Left lobe of liver (tissue), 2 donors: ENCODE data around the gene MAP6D1. TPM values are rescaled to one million over a fixed set of nuclear protein-coding genes. Genes with fewer than 3 reads are reported as not detected.

ENCODE experiments used
- ATAC-seq: fragments of 200-7000 bp; cut with Tn5 transposase; one replicate; pipeline ENCODE4 v1.9.1; 2020; ENCODE audit warnings: mild to moderate bottlenecking, moderate library complexity
- DNase-seq: peaks from one replicate; pipeline ENCODE4 v3.0.0-alpha.2; 2020; ENCODE audit warnings: low spot score
- total RNA-seq: library from RNA; stranded (reverse); gene quantifications from one replicate; pipeline ENCODE4 v1.2.1, GENCODE V29; 2021
- donor health status: DM: no; HTN: no; CAD: no; lungs with moderate emphysema.
- donor health status: DM: no; HTN: yes; CAD: no.

MAP6D1 gene
- total RNA-seq, 1 donor from 2014 or later, result 0.65 TPM

DNA sequence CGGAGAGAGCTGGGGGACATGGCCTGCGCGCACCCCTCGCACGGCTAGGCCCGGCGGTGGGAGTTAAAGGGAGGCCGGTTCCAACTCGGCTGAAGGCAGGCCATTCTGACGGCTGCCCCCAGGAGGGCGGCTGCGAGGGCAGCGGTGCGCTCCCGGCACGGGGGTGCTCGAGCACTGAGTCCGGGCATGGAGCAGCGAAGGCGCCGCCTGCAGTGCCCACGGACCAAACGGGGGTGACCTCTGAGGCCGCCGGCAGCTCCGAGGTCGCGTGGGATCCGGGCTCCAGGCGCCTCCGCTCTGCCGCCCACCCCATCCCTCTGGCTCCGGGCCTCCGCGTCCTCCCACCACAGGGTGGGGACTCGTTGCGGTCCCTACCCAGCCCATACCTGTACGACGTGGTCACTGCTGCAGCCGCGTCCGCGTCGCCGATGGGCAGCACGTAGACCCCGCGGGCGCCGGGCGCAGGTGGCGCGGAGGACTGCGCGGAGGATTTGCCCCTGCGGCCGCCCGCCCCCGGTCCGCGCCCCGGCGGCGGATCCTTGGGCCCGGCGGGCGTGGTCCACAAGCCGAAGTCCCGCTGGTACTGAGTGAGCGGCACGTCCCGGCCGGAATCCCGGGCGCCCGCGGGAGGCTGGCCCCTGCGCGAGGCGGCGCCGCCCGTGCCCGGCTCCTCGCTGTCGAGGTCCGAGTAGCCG lies 469 bp downstream of the MAP6D1 start:
- DNase-seq (peak; percentile 45), ATAC-seq (peak; percentile 44)

DNA sequence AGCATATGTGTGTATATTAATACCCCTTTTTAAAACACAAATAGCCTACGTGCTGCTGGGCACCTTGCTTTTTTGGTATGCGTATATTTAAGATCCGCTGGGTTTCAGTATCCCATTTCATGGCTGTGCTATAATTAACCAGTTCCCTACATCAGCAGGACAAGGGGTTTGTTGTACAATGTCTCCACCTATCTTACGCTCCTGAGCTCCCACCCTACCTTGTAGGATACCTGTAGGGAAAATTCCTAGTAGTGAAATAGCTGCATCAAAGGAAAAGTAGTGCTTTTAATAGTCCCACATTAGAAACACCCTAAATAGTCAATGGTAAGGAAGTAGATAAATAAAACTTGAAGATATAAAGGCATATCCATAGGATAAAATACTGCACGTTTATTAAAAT lies 1.4 kb downstream of the MAP6D1 start:
- DNase-seq, result no peak
- ATAC-seq, result no peak

DNA sequence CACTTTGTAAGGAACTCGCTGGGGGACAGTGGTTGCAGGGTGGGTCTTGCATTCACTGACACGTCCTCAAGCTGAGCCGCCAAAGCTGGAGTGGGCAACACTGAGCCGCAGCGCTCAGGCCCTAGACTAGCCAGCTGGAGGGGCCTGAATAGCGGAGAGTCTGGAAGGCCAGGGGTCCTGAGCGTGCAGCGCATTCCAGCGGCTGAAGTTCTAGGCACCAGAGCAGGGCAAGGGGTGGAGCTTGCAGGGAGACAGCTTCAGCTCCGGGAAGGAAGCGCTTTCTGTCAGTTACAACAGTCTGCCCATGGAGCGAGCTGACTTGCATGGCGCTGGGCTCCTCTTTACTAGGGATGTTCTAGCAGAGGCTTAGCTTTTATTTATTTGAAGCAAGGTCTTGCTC lies 2.7 kb downstream of the MAP6D1 start:
- peak; percentile 19 for DNase-seq
- ATAC-seq, result no peak

DNA sequence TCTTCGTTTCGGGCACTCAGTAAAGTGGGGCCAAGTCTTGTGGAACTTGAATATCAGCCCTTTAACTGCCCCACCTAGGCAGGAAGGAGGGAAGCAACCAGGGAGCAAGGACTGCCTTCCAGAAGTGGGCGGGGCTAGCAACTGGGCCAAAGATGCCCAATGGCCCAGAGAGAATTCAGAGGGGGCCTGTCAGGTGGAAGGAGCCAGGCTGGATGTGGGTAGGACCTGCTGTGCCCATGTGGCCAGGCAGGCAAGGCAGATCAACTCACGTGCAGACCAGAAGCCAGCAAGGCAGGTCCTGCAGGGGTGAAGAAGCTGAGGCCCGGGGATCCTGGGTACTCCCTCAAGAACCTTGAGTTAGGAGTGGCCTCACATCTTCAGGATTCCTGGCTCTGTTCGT lies 5.5 kb downstream of the MAP6D1 start:
- ATAC-seq (no peak), DNase-seq (no peak)

DNA sequence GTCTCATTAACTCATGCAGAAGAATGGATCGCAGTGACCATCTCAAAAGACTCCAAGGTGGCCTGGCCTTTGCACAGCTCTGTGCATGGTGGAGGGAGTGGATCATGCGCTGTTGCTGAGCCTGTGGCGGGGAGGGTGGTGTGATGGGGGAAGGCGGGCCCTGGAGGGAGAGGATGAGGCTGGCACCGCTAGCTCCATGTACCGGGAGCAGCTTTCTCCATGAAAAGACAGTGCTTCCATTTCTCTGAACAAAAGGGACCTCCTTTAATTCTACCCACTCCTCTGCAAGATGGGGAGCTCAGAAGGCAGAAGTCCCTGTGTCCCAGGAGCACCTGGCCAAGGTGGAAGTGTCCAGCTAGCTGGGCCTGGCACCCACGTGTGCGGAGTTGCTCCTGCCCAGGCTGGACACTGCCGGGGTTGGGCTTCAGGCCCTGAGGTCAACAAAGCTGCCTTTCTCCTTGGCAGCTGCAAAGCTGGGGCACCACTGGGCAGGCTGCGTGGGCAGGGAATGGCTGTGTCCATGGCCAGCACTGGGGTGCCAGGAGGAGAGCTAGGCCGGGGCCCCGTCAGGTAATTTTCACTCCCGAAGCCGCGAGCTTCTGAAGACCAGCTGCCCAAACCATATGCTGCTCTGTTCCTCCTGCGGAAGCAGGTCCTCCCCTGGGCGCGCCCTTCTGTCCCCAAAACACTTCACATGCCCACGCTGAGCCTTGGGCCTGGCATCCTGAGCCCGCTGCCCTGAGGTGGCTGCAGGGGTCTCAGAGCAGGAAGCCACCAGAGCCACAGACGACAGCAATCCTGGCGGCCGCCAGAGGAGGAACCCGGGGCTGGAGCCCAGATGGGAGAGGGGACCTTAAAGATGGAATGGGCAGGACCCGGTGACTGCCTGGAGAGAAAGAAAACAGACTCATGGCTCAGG lies 6.4 kb downstream of the MAP6D1 start:
- ATAC-seq (peak; percentile 58), DNase-seq (no peak)

DNA sequence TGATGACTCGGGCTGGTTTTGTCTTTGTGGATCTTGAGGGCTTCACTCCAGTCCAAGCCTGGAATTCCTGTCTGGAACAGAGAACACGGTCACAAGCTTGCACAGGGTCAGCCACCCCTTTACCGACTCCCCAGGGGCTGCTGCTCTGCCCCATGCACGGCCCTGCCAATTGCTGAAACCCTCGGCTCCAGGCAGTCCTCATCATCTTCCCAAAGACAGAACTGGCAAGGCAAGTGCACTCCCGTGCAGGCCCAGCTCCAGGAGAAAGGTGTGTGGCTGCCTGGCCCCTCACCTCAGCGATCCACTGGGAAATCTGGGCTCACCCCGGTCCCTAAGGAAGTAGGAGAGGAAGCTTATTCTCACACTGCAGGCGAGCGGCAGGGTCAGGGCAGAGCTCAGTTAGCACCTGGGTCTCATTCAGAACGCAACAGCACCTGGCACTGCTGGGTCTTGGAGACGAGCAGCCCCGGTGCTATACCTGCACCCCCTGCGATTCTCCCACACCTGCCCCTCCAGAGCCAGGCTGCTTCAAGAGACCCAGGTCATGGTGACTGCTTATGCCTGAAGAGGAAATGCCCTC lies 7.2 kb downstream of the MAP6D1 start:
- ATAC-seq (no peak), DNase-seq (no peak)

DNA sequence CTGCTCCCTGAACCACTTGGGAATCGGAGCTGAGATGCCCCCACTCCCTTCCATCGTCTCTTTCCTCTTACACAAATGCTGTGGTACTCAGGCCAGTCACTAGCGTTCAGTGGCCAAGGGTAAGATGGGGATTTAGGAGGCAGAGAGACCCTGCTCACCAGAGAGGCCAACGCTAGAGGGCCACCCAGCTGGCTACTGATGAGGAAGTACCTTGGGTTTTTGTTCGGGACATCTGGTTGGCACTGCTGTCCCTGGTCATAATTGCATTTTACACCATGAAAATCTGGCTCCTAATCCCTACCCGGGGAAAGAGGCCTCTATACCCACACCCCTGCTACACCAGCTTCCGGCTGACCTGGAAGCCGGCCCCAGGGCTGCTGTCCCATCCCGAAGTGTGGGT lies 7.7 kb downstream of the MAP6D1 start:
- no peak for DNase-seq
- ATAC-seq, result no peak

DNA sequence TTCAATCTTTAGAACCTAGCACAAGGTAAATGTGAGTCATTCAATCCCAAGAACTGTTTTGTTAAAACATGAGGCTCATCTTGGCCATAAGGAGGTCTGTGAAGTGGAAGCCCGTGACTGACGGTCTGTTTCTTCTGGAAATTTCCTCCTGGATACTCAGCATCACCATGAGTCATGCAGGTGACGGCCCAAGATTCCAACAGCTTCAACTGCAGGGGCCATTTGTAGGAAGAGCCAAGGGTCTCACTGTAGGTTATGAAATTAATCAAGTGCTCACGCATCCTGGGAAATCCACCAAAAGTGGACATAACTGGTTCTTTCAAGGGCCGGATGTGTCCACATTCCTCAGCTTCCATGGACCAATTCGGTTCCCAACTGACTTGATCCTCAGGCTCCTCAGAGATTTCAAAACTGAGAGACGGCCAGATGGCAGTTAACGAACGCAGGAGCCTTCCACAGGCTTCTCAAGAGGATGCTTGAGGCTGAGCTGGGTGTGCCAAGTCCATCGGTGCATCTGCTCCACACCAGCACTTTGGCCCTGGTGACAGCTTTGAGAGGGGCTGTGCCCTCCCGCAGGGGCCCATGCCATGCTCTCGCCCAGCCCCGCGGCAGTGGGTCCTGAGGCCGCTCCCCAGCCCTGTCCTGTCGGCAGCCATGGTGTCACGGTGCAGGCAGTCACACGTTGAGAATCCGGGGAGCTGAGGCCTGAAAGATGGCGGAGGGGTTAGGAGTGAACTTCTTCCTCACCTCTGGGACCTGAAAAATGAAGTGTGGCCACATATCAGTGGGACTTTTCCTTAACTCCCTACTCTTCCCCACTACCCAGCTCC lies 8.5 kb downstream of the MAP6D1 start:
- ATAC-seq, result no peak

DNA sequence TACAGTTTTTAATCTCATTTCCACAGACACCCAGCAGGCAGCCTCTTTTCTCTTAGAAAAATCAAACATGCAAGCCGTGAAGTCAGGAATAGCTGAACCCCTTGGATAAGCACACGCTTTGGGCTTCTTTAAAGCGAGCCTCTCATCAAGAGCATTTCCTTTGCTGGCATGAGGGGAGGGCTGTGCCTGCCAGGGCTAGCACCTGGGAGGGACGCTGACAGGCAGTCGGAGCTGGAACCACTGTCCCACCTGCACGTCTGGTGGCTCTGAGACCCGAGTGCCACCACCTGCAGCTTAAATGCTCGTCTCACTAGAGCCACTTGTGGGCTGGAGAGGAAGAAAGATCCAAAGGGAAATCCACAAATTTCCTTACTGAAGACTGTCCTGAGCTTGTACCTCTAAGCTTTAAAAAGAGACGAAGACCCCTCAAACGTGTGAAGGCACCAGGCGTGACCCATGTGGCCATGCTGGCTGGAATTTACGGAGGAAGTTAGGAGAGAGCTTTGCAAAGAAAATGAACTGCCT lies 9.4 kb downstream of the MAP6D1 start:
- no peak for ATAC-seq
- DNase-seq, result no peak

More for the DNA sequence above, 8.5 kb downstream of the MAP6D1 start:
- no peak for DNase-seq

DNA sequence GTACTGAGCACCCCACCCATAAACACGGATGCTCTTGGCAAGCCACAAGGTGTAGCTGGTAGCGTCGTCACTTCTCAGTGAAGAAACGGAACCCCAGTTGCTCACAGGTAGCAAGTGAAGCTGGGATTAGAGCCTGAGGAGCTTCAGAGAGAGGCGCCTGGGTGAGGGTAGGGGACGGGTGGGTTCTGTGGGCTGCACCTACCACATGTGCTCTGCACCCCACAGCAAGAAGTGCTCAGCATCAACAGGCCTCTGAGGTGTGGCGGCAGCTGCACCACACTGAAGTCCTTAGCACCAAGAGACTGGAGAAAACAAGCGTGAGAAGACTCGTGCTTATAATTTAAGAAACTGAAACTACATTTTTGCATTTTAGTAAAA lies 9.8 kb downstream of the MAP6D1 start:
- DNase-seq (no peak), ATAC-seq (no peak)

DNA sequence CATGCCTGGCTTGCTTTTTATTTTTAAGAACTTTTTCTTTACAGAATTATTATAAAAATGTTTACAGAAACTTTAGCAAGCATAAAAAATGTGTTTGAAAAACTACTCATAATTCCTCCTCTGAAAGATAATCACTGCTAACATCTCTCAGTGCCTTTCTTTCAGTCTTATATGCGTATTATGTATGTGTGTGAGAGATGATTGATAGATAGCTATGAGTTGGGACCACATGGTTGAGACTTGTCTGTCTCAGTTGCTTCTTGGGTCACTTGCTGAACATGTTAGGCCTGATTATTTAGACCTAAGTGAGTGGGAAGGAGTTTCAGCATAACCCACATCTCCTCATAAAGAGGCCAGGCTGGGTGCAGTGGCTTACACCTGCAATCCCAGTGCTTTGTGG lies 11.1 kb downstream of the MAP6D1 start:
- DNase-seq (no peak), ATAC-seq (no peak)

DNA sequence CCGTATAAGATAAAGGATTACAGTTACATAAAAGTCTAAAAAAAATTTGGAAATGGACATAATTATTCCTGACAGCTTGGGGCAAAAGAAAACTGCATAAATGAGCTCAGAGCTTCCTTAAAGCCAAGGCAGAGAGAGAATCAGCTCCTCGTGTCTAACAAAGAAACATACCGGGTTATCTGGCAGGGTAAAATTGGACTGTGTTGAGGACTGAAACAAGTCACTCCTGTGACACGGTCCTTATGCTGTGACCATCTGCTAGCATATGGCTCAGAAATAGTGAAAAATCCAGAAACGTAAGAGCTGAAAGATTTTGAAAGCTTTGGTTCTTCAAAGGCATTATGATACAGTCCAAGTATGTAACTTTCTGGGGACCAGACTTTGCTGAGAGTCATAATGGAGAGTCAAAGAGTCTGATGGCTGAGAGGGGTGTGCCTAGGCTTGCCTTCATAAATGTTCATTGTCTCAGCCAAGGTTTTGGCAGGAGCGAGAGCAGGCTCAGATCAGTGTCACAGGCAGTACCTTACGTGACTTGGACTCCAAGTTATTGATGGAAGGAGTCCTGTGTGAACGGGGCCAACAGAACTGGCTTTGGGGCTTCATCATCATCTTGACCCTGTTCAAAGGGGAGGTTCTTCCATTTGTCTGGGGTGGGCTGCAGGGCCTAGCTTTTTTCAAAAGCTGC lies 12.5 kb downstream of the MAP6D1 start:
- DNase-seq, result no peak
- no peak for ATAC-seq

DNA sequence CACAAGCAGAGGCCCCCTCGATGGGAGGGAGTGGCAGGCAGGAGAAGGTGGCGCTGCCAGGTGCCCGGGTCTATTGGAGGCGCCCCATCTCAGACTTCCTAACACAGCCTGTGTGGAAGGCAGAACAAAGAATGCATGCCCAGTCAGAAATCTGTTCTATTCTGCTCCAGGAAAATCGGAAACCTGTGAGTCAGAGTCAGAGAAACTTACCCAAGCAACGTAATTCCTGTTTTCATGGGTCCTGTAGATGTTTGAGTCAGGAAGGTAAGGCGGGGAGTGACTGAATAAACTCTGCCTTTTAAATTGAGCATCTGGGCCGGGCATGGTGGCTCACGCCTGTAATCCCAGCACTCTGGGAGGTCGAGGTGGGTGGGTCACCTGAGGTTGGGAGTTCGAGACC lies 13.7 kb downstream of the MAP6D1 start:
- ATAC-seq (no peak), DNase-seq (peak; percentile 26)

DNA sequence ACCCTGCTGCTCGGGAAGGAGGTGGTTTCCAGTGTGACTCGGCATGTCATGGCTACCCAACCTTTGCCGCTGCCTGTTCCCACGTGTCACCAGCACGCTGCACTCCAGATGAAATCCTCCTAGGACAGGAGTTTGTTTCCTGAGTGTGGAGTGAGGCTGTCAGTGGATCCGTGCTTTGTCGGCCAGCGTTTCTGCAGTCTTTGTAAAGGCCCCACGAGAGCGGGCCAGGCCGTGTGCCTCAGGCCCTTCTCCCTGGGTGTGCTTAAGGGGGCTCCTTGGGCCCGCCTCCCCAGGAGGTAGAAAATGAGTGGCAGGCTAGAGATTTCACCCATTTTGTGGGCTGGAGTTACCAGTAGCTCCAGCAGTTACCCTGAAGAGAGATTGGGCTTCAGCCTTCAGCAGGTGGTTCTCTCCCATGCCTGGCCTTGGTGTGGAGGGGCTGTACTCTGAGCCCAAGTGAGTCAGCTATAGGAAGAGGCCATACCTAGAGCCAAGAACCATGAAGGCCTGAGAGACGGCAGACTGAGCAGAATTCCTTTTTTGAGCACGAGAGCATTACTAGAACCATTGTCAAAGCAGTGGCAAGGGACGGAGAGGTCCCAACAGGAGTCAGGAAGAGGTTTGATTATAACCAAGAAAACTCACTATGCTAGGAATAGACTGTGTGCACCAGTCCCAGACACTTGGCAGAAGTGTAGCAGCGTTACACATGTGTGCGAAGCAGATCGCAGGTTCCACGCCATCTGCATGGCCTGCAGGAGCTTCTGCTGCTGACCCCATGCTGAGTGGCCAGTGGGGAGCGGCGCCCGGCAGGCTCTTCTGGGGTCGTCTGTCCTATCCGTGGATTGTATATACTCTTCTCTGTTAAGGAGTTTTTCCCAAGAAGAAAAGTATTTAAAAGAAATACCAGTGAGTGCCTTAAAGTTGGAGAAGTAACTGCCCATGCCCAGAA lies 14.5 kb downstream of the MAP6D1 start:
- peak; percentile 18 for DNase-seq
- no peak for ATAC-seq

DNA sequence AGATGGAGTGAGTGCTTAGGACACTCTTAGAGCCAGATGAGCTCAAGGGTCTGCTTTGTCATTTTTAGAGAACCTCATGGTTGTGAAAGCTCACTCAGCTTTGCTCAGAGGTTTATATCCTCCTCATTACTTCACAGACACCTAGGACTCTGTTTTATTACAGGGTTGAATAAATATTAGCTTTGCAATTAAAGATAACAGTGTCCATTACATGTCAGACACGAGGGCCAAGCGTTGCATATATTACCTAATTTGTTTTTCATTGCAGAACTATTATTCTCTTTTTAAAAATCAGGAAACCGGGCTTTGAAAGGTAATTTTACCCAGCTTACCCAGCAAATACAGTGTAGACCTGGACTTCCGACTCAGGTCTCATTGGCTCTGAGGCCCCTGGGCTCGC lies 16.1 kb downstream of the MAP6D1 start:
- ATAC-seq, result peak; percentile 14
- peak; percentile 0 for DNase-seq

DNA sequence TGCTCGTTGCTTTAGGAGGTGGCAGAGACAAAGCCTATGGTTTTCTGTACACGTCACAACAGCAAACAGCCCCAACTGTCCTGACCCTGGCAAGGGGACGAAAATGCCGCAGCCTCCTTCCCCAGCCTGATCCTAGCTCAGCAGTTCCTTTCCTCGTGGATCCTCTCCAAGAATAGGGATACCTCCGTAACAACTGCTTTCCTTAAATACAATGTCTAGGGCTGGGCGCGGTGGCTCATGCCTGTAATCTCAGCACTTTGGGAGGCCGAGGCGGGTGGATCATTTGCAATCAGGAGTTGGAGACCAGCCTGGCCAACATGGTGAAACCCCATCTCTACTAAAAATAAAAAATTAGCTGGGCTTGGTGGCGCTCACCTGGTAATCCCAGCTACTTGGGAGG lies 17.0 kb downstream of the MAP6D1 start:
- no peak for ATAC-seq
- DNase-seq, result peak; percentile 21

DNA sequence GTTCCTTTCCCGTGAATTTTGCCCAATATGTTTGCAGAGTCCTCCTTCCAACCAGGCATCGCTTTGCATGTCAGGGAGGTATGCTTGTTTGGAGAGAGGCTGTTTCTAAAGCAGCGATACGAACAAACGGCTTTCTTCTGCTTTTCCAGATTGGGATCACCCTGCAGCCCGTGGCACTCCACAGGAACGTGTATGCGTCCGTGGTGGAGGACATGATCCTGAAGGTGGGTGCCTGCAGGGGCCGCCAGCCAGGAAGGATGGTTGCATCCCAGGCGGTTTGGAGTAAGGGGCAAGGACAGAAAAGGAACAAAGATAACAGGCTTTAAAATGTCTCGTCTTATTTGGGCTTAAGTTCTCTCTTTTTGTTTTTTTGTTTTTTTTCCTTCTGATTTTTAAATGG lies 17.5 kb downstream of the MAP6D1 start:
- ATAC-seq, result no peak
- no peak for DNase-seq

DNA sequence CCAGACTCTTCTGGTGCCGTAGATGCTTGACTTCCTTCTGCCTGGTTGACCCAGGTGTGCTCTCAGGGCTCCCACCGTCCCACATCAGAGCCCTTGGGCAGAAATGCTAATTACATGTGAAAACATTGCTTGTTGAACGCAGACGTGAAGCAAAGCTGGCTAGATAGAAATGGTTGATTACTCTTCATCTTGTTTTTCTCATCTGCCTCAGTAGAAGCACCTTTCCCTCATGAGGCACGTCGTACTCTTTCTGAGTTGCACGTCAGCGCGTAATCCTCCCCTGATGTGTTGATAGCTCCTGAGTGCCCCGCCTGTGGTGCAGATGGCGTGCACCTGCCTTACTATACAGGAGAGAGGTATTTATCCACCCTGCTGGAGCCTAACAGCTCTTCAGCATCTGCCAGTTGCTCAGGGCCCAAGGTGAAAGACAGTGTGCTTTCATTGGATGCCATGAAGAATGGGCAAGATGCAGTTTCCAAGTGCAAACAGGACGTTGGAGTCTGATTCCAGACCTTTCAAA lies 18.1 kb downstream of the MAP6D1 start:
- DNase-seq (no peak), ATAC-seq (no peak)

DNA sequence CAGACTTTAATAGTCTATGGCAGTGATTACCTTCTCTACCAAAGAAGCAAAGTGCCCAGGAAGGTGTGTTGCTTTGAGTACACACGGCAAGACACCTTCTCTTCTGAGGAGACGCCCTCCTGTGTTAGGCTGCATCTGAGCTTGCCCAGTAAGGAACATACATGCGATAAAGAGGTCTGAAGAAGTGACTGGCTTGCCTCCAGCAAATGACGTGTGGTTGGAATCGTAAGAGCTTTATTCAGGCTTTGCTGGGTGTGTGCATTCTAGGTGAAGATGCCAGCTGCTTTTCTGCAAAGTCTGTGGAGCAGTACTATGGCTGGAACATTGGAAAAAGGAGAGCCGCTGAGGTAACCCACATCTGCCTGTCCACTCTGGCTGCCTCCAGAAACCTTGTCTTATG lies 22.4 kb downstream of the MAP6D1 start:
- peak; percentile 27 for DNase-seq
- no peak for ATAC-seq
